CD4-positive, alpha-beta T cell treated with Interleukin-17A for 1 hour (primary cell): Measurements from ENCODE around the gene ITGB7.
"Not testable (repeated sequence)": the region's sequence is repeated elsewhere in the genome, so short reads cannot be mapped to it uniquely, and the experiment has no call there.

Experiments
- DNase-seq: peaks from one replicate; pipeline ENCODE4 v3.0.0-alpha.2; 2020

ITGB7 gene

GRCh38 chr12:53176750-53177149 lies 30.3 kb downstream of the ITGB7 start:
- DNase-seq: no peak

DNA sequence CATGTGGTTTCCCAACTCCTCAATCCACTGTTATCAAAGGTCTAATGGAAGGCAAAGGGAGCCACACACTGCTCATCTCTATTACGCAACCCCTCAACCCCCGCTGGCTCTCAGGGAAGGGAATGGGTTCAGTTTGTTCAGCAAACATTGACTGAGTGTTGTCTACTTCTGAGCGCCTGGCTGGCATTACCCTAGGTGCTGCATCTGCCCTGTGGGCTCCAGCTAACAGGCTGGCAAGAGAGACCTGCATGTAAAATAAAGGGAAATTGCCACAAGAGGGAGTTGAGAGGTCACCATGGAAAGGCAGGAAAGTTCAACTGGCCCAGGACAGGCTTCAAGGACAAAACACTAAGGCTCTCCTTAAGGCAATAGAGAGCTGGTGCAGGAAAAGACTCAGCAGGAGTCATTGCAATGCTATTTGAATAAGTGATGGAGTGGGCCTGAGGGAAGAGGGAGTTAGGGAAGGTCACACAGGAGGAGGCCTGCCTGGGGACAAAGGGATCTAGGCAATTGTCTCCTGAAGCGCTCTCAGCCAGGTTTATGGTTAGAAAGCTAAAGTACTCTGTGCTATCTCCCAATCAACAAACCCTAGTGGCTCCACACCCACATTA lies 32.1 kb downstream of the ITGB7 start:
- DNase-seq: peak; percentile 32

DNA sequence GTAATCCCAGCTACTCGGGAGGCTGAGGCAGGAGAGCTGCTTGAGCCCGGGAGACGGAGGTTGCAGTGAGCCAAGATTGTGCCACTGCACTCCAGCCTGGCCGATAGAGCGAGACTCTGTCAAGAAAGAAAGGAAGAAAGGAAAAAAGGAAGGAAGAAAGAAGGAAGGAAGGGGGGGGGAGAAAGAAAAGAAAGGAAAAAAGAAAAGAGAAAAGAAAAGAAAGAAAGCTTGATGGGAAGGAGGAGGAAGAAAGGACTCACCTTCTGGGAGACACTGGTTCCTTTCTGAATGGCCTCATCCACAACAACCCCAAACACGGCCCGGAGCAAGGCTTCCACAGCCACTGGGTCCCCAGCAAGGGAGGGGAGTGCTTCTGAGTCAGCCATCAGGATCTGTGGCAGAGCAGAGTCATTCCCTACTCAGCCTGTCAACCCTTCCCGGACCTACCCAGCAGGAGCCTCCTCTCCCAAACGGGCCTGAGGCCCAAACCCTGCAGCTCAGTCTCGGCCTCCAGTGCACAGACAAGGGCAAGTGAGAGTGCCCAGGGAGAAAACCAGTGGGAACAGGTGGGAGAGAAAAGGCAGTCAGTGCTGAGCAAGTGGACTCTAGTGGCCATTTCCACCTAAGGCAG lies 33.9 kb downstream of the ITGB7 start:
- DNase-seq: no peak

GRCh38 chr12:53172352-53172751 lies 34.7 kb downstream of the ITGB7 start:
- no peak for DNase-seq

DNA sequence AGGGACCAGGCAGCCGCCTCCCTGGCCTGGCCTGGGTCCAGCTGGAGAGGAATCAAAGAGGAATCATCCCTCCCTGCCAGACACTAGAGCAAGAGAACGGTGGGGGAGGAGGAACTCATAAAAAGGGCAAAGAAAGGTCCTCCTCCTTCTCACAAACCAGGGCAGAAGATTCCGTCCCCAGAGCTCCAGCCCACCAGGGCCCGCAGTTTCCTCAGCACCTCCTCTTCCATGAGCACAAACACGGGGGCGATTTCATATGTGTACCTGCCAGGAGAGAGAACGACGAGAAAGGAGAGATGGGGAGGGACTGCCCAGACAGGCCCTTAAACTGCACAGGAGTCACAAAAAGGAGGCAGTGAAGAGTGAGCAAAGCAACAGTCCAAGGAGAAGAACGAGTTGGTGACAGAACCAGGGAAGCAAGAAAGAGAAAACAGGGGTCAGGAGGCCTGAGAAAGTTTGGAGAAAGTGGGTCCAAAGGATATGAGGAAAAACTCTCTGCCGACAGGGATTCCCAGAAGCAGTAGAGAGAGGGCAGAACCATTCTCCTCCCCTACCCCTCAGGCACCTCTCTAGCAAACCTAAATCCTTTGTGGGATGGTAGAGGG lies 35.2 kb downstream of the ITGB7 start:
- no peak for DNase-seq

DNA sequence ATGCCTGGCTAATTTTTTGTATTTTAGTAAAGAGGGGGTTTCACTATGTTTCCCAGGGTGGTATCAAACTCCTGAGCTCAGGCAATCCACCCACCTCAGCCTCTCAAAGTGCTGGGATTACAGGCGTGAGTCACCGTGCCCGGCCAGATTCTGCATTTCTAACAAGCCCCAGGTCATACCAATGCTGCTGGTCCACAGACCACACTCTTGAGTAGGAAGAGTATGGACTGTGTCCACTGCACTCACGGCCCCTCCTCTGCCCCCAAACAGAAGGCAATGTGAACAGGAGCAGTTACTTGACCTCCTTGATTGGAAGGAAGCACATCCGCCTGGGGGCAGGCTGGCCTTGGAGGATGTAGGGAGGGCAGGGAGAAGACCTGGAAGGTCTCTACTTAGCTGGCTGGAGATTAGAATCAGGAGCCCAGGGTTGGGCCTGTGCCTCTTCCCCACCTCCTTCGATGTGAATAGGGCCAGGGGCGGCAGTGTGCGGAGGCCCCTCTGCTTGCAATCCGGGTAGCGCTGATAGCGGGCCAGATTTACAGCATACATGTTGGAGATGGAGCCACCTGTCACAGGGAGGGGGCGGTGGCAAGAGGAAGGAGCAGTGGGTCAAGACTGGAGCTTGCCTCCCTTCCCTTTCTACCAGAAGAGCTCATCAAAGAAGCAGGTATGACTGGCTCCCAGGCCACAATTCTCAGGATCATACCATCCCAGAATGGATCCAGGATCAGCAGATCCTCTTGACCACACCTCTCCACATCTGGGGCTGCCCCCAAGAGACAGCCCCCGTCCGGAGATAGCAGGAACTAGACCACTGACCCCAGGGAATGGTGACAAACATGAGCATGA lies 36.0 kb downstream of the ITGB7 start:
- no peak for DNase-seq

- DNase-seq: no peak
Measured at GRCh38 chr12:53170215-53170614, 36.8 kb downstream of the ITGB7 start.

DNA sequence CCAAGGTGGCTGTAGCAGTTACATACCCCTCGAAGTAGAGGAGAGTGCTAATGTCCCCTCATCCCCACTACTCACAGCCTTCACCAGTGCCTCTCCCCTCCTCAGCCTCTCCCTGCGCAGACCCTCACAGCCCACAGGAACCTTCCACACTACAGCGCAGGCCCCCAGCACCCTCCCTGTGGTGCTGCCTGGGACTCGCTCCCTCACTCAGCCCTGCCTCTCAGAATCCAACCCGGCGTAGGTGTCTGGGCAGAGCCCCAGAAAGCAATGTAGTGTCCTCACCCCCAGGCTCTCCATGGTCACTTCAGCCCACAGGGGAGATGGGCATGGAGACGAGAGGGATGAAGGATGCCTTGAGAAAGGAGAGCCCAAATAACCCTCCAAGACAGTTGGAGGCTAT lies 37.4 kb downstream of the ITGB7 start:
- DNase-seq: no peak

GRCh38 chr12:53166837-53167236 lies 40.2 kb downstream of the ITGB7 start:
- DNase-seq: no peak

GRCh38 chr12:53163008-53163407 lies 44.0 kb downstream of the ITGB7 start:
- not testable (repeated sequence) for DNase-seq

GRCh38 chr12:53161119-53161911 lies 45.7 kb downstream of the ITGB7 start:
- no peak for DNase-seq

- DNase-seq: no peak
Measured at GRCh38 chr12:53160673-53161072, 46.4 kb downstream of the ITGB7 start.

- DNase-seq: no peak
Measured at GRCh38 chr12:53160000-53160399, 47.1 kb downstream of the ITGB7 start.

GRCh38 chr12:53159195-53159839 lies 47.7 kb downstream of the ITGB7 start:
- peak; percentile 91 for DNase-seq

- DNase-seq: no peak
Measured at GRCh38 chr12:53152390-53152789, 54.7 kb downstream of the ITGB7 start.

DNA sequence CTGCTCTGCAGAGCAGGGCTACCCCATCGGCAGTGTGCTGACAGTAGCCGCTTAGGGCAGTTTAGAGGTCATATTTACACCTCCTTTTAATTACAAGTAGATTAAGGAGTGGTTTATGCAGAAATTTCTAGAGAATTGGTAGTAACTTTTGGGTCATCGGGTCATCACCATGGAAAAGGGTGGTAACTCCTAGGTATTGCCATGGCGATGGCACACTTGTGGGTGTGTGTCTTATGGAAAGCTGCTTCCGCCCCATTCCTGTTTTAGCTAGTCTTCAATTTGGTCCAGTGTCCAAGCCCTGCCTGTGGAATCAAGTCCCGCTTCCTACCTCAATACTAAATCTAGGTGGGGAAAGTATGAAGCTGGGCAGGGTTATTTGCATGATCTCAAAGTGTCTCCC lies 56.0 kb downstream of the ITGB7 start:
- no peak for DNase-seq

DNA sequence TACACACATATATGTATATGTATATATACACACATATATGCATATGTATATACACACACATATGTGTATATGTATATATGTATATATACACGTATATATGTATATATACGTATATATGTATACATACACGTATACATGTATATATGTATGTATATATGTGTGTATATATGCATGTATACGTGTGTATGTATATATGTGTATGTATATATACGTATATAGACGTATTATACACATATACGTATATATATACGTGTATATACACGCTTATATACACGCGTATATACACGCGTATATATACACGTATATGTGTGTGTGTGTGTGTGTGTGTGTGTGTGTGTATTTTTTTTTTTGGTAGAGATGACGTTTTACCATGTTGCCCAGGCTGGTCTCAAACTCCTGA lies 59.4 kb downstream of the ITGB7 start:
- DNase-seq: no peak

DNA sequence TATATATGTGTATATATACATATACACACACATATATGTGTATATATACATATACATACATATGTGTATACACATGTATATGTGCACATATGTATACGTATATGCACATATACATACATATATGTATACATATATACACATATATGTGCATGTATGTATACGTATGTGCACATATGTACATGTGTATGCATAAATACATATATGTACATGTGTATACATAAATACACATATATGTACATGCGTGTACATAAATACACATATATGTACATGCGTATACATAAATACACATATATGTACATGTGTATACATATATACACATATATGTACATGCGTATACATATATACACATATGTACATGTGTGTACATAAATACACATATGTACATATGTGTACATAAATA lies 59.9 kb downstream of the ITGB7 start:
- no peak for DNase-seq

GRCh38 chr12:53145383-53146260 lies 61.4 kb downstream of the ITGB7 start:
- DNase-seq: no peak

DNA sequence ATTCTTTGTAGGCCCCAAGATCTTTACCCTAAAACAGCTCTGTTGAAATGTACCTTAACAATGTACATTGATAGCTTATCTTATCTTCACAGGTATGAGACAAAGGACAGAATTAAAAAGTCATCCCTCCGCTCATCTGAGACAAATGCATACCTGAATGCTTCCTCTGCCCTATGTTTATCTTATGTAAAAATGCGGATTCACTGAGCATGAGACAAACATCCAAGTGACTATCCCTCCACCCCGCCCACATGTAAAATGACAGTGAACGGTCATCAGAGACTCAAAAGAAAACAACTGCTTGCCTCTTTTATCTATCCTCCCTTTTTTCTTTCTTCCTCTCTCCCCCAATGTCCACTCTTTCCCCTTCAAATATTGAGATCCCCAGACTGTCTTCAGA lies 63.7 kb downstream of the ITGB7 start:
- no peak for DNase-seq
